ENCODE results near the gene FAM78A. TPM values are rescaled to one million over a fixed set of nuclear protein-coding genes. Genes with fewer than 3 reads are reported as not detected.

FAM78A gene
- polyA plus RNA-seq, 4 donors = 2.8 to 3.2 (median 3.1) TPM

DNA sequence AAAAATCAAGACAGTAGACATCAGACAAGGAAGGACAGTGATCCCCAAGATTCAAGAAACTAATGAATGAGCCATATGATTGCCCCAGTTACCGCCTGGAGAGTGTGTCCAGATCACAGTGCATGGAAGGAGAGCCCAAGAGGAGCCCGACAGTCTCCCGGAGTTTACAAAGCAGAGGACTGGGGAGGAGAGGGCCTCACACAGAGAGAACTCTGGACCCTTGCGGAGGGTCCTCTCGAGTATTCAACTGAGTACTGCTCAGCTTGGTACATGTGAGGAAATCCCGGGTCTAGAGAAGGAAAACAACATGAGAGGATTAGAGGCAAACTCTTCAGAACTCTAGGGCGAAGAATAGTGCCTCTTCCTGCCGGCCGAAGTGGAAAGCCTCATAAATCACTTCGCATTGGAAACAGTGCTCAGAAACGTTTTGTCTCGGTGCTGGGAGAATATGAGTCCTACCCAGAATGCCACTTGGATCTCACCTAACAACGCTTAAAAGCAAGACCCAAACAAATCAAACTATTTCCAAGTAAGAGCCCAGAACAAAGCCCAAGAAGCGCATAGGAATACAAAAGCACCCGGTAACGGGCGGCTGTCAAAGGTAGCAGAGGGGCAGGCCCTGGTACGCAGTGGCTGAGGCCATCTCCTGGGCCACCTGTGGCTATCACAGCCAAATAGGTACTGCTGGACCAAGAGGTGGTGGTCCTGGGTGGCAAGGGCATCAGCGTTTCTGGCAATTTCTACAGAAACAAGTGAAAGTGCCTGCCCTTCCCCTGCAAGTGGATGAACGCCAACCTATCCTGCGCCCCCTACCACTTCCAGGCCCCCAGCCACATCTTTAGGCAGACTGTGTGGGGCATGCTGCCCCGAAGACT, 36.0 kb downstream of the FAM78A start:
- DNase-seq (ENCODE audit: low read depth in 4 of 4, low spot score in 3 of 4) = no peak

DNA sequence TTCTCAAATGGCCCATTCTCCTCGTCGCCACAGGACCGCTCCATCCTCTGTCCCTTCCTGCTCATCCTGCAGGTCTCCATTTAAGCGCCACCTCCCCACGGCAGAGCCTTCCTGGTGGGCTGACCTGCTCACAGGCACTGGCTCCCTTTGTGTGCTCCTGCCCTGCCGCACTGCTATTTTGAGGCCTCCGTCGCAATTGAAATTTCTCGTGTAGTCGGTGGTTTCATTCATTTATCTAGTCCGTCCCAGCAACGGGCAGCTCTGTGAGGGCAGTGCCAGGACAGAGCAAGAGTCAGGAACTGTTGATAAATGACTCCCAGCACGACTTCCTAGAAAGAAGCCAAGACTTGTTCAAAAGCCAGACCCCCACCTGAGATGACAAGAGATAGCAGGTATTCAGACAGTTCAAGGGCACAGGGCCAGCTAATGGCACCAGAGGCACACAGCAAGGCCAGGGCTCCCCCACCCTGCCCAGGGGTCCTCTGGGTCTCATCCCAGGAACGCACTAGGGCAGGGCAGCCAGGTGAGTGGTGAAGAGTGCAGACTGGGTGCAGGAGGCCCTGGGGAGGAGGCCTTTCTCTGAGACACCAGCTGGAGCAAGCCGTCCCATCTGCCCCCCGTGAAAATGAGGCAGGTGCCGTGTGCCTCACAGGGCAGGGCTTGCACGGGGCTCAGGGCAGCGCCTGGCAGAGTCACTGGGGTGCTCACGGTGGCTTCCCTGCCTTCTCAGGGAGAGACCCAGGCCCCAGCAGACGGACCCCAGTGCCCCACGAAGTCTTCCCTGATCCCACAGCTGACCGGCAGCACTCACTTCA, 36.9 kb downstream of the FAM78A start:
- DNase-seq (ENCODE audit: low read depth in 4 of 4, low spot score in 3 of 4) = no peak

DNA sequence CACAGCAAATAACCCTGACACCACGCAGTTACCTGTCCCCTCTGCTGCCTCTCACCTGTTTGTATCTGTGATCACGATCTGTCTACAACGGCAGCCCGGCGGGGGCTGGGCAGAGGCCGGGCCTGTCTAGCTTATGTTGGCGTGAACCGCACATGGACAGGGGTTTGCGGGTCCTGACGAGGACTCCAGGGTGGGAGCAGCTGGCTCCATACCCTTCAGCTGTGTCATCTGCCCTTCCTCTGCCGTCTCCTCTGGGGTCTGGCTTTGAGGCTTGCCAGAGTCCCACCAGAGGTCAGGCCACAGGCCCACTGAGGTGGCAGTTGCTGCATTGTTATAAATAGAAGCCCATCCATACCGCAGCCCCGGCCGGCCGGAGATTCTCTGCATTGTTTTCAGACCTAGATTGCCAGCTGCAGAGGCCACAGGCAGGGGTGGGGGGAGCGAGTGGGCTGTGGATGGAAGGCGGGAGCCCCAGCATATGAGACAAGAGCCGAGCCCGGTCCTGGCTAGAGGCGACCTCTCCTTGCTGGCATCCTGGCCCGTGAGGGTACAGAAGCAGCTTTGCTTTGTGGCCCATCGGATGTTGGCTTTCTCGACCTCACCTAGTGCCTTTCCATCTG, 37.8 kb downstream of the FAM78A start:
- no peak for DNase-seq (ENCODE audit: low read depth in 4 of 4, low spot score in 3 of 4)

DNA sequence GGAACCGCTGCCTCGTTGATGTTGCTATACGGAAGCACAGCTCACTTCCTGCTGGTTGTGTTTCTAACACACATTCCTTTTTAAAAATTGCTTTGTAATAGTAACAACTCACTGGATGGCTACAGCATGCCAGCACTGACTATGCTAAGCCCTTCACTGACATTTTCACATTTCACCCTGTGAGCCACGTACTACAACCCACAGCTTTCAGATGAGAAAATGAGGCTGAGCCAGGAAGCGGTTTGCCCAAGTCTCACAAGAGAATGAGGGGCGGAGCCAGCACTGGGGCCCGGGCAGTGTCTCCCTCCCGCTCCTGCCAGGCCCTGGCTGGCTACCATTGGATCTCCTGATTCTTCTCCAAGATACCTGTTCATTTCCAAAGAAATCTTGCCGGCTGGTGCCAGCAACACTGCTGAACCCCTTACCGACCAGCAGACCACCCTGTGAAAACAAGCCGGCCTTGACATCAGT, 38.3 kb downstream of the FAM78A start:
- no peak for DNase-seq (ENCODE audit: low read depth in 4 of 4, low spot score in 3 of 4)

DNA sequence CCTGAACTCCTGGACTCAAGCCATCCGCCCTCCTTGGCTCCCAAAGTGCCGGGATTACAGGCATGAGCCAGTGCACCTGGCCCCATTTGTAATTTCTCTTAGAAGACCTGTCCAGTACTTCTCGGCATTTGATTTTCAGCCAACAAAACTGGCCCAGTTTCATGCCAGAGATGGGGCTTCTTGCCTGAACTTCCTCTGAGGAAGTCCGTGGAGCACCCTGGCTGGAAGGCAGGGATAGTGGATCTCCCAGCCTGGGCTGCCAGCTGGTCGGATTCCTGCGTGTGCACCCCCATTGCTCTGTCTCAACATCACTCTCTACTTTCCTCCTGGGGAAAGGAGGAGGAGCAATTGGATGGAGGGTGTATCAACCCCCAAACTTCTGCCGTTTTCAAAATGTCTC, 39.0 kb downstream of the FAM78A start:
- no peak for DNase-seq (ENCODE audit: low read depth in 4 of 4, low spot score in 3 of 4)

DNA sequence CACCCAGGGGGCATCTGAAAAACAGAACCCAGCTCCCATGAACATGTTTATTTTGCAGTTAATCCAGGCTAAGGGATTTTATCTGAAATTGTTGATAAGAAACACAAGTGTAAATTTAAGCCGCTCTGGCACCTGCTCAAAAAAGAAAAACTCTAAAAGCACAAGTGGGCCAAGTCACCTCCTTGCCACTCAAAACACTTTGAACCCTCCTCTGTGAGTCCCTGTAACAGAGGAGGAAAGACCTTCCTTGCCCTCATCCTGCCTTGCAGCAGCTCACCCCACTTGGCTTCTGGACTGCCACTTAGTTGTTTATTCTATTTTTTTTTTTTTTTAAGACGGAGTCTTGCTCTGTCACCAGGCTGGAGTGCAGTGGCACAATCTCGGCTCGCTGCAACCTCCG, 39.5 kb downstream of the FAM78A start:
- no peak for DNase-seq (ENCODE audit: low read depth in 4 of 4, low spot score in 3 of 4)

DNA sequence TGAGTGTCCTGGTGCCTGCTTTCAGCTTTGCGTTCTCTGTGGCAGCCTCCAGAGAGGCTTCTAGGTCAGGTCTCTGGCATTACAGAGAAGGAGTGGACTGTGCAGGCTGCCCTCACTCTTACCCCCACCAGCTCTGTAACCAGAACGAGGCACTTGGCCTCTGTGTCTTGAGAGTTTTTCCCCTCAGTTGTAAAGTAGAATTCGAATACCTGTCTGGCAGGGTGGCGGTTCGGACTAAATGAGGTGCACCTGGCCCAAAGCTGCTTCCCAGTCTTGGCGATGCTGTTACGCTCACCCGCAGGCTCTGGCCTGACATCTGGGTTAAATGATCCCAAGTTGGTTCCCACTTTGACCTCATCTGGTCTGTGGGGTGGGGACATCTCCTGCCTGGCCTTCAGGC, 40.1 kb downstream of the FAM78A start:
- no peak for DNase-seq (ENCODE audit: low read depth in 4 of 4, low spot score in 3 of 4)

DNA sequence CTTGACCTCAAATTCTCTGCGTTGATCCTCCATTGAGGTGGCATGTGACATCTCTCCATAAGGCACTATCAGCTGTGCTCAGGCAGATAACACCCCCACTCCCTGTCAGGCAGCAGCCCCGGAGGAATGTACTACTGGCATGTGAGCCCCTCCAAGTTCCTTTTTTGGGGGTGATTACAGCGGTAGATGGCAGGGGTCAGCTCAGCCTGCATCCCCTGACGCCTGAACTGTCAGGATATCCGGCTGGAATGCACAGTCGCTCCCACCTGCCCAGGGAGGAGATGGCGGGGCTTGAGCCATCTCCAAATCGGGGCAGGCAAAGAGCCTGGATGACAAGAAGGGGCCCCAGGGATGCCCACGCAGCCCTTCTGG, 40.8 kb downstream of the FAM78A start:
- DNase-seq (ENCODE audit: low read depth in 4 of 4, low spot score in 3 of 4) = no peak

DNA sequence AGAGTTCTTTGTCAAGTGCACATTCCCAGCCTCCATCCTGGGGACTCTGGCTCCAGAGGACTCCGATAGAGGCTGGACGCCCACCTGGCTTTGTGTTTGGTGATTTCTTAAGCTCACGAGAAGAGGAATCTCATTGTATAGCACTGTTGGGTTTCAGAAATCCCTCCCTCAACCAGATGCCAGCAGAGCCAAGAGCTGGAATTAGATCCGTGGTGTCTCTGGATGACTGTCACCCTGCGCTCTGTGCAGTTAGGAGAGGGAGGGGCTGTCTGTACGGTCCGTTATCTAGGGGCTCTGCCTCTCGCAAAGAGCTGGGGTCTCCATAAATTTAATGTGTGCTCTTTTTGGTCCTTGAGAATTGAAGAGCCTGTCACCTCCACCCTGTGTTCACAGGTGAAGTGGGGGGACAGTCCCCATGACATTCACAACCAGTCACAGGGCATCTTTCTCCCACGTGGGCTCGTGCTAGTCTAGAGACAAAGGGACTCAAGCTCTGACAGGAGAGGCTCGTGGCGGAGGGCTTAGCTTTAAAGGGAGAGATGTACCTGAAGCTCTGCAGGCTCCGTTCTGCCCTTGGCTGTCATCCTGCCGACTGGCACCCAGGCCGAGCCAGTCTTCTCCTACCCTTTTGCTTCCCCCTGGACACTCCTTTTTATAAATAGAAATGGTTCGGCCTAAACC, 41.4 kb downstream of the FAM78A start:
- no peak for DNase-seq (ENCODE audit: low read depth in 4 of 4, low spot score in 3 of 4)

DNA sequence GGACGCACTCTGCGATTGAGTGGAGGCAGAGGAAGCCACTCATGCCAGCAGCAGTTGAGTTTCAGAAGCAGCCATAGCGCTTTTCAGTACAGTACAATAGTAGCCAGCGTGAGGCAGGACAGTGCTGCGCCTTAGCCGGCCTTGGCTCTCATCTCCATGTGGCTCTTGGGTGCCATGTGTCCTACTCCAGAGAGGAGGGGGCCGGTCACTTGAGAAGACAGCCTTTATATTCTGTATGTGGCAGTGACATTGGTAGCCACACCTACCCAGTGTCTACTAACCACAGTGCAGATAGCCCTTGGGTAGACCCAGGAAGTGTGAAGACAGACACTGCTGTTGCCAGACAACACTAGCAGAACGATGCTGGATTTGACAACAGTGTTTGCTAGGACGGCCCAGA, 42.3 kb downstream of the FAM78A start:
- no peak for DNase-seq (ENCODE audit: low read depth in 4 of 4, low spot score in 3 of 4)

DNA sequence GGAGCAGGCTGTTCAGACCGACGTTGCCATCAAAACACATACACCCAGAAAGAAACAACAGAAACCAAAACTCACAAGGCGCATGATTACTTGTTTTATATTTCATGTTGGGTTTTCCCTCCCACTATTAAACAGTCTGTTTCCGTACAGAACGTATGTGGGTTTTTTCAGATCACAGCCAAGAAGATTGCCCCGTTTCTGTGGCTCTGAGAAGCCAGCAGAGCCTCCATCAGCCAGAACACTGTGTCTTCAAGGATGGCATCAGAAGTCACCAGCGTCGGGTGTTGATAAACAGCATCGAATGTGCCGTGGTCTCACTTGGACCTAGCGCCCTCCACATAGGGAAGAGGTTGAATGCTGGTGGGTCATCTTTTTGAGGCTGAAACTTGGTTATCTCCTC, 42.8 kb downstream of the FAM78A start:
- DNase-seq (ENCODE audit: low read depth in 4 of 4, low spot score in 3 of 4) = no peak

DNA sequence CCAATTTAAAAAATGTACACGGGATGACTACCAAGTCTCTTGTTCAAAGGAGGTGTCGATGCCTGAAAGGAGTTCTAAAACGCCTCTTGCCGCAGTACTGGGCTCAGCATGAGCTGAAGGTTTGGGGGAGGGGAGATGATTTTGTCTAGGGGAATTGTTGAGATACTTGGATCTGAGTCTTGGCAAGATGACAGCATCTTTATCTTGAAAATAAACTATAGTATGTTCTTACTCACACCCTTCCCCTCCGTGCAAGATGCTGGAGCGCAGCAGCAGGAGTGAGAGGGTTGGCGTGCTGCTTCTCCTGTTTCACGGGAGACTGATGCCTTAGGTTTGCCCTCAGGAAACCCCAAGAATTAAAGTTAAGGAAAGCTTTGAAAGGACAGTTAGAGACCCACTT, 47.3 kb downstream of the FAM78A start:
- no peak for DNase-seq (ENCODE audit: low read depth in 4 of 4, low spot score in 3 of 4)

DNA sequence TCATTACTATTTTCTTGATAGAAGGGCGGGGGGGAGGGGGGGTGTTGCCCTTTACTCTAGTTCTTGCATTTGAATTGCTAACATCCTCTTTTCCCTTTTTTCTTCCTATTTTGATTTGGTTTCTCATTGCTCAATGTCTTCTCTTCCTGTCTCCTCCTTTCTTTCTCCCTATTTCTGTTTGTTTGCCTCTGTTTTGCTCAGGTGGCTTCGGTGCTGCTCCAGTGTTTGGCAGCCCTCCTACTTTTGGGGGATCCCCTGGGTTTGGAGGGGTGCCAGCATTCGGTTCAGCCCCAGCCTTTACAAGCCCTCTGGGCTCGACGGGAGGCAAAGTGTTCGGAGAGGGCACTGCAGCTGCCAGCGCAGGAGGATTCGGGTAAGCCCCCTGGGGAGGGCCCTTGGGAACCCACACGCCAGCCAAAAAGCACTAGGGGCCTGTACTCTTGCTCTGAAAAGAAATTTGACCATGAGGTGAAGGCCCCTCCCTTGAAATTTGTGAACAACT, 48.3 kb downstream of the FAM78A start:
- DNase-seq (ENCODE audit: low read depth in 4 of 4, low spot score in 3 of 4) = no peak

DNA sequence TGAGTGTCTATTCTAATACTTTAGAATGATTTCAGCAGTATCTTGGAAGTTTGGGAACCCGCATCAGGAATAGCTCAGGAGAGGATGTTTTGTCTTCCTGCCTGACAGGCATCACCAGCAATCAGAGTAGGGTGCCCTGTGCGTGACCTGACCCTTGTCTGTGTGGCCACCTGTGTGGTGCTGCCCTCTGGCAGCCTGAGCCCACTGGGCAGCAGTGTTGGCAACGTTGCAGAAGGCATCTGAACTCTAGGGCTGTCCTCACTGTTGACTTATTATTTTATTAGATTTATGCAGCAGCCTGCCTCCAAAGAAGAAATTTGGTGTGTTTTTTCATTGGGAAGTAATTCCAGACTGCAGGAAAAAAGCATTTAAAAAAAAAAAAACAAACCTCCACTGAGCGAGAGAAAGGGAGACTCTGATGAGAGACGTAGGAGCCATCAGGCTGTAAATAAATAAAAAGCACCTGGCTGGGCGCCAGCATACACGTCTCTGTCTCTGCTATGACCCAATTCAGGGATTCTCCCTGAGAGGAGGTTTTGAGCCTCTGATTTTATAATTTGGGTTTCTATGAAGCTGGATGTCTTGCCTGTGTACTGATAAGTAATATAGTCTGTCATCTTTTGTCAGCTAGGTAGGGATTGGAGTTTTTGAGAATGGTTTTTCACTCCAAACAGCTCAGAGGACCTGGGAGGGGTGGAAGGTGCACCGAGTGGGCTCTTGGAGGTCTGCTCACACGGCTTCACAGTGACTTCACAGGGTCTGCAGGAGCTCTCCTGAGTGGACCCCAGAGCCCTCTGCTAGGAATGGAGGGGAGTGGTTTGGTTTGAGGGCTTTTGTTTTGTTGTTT, 49.0 kb downstream of the FAM78A start:
- DNase-seq (ENCODE audit: low read depth in 4 of 4, low spot score in 3 of 4) = no peak

DNA sequence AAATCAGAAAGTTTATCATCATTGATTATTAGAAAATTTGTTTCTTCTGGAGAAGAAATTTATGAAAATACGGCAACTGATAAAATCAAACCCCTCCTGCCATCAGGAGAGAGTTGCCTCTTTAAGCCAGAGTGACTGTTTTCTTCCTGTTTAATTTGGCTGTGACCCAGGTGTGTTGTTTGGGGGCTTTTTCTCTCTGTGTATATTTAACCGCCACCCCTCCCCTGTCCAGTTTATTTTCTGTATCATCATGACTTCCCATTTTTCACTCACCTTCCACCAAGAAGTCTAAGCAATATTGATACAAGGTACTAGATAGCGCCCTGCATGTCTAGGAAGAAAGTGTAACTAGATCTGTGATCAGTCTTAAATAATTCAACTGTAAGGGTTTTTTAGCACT, 50.1 kb downstream of the FAM78A start:
- no peak for DNase-seq (ENCODE audit: low read depth in 4 of 4, low spot score in 3 of 4)

DNA sequence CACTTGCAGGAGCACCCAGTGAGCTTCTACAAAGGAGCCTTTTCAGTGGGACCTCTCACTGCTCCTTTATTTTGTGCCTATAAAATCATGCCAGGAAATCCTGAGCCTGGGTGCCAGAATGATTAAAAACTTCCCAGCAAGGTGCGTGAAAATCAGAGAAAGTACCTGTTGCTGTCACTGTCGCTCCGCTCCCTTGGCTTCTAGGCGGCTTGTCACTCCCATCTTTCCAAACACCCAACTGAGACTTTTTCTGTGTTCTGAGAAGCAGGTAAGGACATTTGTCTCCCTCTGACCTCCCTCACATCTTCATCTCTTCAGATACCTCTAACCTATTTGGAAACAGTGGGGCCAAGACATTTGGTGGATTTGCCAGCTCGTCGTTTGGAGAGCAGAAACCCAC, 53.9 kb downstream of the FAM78A start:
- DNase-seq (ENCODE audit: low read depth in 4 of 4, low spot score in 3 of 4) = no peak

DNA sequence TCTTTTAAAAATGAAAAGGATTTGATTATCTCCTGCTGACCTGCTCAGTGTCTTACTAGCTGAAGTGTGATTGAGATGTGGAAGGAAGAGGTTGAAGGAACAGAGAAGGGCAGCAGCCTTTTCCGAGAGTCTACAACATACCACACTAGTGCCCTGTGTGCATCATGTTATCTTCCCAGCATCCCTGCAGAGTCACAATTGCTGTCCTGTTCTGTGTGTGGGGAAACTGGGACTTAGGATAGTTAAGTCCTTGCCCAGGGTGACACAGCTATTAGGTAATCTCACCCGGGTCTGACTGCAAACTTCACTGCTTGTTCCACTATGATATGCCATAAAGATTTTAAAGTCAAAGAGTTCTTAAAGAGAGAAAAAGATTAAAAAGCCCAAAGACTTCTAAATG, 55.8 kb downstream of the FAM78A start:
- DNase-seq (ENCODE audit: low read depth in 4 of 4, low spot score in 3 of 4) = no peak

DNA sequence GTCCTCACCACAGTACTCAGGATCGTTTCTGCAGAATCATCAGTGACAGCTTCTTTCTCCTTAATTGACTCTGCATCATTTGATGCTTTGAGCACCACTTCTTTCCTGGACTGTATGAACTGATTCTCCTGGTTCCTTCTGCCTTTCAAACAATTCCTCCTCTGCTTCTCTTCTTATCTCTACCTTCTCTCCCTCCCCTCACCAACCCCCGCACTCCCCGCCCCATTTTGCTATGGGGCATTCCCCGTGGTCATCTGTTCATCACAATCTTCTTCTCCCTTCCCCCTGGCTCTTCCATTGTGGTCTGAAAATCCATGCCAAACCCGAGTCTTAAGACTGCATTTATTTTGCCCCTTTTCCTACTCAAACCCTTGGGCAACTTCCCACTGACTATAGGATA, 57.9 kb downstream of the FAM78A start:
- DNase-seq (ENCODE audit: low read depth in 4 of 4, low spot score in 3 of 4) = no peak

DNA sequence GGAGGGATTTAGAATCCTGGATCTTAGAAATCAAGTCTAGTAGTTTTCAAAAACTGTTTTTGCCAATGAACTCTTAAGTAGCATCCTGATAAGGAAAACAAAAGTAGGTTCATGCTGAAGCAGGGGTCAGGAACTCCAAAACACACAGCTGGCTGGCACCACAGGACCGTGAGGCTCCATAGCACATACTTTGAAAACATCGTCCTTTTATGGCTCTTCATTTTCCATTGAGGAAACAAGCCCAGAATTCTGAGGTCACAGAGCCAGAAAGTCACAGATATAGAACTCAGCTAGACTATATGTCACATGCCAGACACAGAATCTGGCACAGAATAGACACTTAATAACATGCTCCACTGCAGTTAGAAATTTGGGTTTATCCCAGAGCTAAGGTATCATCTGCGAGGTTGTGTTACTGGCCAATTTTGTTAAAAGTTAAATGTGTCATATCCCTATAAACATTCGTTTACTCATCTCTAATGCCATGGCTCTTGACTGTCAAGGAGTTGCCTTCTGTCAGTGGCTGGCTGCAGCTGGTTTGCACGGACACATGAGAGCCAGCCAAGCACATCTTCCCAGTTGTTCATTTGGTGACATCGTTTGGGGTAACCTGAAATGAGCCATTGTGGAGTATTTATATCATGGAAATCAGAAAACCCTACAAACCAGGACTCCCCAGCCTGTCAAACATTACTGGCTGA, 58.8 kb downstream of the FAM78A start:
- no peak for DNase-seq (ENCODE audit: low read depth in 4 of 4, low spot score in 3 of 4)

Measured in right renal pelvis (tissue), 4 donors.